NCI-H146 treated with DMSO at 0.1 percent for 48 hours (cell line): ENCODE data around the gene HDHD5.

Source experiments
- DNase-seq: peaks from one replicate; lab custom pipeline; 2025; ENCODE audit not compliant: unreplicated experiment; lab: John Stamatoyannopoulos, UW

Gene HDHD5

DNA sequence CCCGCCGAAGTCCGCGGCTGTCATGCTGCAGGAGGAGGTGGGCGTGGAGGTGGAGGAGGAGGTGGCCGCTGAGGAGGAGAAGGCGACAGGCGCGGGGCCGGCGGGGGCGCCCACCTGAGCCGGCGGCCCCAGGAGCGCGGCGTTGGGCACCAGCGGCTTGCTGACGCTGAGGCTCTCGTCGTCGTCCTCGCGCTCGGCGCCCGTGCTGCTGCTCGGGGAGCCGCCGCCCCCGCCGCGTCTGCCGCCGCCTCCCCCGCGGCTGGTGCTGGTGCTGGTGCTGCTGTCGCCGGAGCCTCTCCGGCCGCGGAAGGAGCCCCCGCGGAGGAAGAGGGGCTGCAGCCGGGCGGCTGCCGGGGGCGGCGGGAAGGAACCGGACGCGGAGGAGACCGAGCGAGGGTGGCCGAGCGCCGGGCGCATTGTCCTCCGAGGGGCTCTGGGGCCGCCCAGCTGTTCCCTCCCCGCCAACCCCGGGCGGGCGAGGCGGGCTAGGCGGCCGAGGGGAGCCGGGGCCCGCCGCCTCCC is 38.3 kb downstream of the HDHD5 start:
- peak; percentile 17 for DNase-seq

DNA sequence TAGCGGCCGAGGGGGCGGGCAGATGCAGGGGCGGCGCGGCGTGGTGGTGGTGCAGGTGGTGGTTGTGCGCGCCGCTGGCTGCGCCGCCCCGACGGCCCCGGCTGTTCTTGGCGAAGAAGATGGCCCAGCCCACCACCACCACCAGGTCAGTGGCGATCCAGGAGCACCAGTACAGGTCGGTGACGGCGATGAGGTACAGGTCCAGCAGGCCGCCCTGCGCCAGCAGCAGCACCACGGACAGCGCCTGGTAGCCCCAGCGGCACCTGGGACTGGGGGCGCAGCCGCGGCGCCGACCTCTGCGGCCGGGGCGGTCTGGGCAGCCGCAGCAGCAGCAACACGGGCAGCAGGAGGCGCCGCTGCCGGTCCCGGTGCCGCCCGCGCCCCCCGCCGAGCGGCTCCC is 38.8 kb downstream of the HDHD5 start:
- DNase-seq = no peak

DNA sequence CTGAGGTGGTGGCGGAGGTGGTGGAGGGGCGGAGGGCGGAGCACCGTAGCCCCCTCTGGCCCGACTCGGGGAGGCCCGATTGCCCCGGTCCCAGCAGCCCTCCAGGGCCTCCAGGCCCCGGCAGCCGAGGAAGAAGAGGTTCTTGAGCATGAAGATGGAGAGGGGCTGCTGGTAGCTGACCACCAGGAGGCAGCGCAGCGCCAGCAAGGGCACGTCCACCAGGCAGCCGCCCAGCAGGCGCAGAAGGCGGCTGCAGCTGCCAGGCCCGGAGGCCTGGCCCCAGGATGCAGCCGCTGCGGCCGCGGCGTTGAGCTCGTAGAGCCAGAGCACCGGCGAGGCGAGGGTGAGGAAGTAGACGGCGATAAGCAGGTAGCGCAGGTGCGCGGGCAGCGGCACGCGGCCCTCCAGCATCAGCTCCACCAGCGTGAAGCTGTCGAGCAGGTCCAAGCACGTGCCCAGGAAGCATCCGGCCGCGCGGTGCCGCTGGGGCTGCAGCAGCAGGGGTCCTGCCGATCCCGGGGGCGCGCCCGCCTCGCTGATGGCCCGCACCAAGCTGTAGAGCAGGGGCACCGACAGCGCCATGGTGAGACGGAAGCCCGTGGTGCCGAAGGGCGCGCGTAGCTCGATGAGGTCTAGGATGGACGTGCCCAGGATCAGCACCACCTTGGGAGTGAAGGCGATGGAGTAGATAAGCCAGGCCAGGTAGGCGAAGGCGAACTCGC is 39.4 kb downstream of the HDHD5 start:
- DNase-seq = no peak

DNA sequence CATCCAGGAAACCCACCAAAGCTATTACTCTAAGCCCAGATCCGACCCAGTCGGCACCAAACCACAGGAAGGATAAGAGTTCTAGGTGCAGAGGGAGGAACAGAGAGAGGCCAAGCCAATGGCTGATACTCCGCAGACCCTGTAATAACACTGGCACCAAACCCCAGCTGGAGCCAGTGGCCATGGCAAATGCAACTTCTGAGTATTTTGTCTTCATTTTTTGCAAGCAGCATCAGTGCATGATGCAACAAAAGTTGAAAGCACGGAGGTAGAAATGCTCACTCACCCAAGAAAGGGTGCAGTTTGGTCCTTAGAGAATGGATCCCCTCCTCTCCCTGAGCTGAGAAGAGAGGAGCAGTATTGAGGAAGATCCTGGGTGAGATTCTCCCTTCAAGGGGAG is 40.7 kb downstream of the HDHD5 start:
- DNase-seq = no peak

DNA sequence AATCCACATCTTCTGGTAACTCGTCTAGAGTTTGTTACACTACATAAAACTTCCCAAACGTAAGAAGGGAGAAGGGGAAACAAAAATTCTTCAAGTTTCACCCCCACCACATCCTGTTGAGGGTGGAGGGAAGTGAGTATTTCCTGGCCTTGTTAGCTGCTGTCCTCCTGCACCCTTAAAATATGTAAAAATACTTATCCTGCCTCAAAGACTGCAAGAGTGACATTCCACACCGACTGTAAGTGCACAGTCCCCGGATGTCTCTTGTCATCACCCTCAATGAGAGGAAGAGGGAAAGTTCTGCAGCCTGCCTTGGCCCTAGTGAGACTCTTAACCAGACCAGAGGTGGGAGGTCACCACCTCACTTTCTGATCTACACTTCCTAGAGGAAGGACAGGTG is 41.2 kb downstream of the HDHD5 start:
- DNase-seq = no peak

DNA sequence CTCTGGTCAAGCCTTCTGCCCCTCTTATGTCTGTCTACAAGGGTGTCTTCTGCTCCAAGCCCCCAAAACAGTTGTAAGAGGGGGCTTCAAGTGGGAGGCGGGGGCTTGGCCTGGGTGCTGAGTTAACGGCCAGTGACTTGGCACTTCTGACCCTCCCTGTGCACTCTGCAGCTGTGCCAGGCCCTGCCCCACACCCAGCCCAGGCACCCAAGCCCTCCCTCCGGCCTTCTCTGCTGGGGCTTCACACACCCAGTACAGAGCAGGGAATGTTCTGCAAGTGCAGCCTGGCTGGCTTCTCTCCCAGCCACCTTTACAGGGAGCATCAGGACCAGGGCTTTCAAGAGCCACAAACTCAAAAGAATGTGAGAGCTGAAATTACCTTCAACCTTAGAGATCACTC is 41.7 kb downstream of the HDHD5 start:
- DNase-seq = no peak

DNA sequence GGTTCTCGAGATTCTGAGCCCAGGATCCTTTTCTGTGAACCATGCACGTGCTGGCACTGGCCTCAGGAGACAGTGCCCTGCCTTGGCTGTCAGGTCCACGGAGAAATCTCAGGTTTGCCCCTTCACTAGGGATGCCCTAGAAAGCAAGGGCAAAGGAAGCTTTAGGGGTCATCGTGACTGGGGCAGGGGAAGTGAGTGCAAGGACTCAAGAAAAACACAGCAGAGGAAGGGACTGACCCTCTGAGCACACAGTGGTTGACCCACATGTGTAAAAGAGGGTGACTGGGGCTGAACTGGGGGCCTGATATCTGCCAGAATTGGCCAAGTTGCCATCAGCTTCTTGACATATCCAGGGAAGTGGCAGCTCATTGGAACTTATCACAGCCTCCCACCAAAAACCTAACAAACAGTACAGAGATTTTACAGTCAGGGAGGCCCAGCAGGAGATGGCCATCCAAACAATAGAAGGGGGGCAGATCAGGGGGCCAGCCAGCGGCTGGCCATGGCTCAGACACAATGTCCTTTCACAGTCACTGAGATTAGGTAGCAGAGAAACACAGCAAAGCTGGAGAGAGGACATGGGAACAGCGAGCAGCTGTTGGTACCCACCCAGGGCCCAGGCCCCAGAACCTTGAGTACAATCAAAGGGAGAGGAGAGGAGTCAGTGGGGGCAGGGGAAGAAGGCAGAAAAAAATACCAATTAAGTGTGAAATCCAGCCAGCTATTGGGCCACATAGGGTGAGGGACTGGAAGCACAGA is 42.3 kb downstream of the HDHD5 start:
- no peak for DNase-seq

DNA sequence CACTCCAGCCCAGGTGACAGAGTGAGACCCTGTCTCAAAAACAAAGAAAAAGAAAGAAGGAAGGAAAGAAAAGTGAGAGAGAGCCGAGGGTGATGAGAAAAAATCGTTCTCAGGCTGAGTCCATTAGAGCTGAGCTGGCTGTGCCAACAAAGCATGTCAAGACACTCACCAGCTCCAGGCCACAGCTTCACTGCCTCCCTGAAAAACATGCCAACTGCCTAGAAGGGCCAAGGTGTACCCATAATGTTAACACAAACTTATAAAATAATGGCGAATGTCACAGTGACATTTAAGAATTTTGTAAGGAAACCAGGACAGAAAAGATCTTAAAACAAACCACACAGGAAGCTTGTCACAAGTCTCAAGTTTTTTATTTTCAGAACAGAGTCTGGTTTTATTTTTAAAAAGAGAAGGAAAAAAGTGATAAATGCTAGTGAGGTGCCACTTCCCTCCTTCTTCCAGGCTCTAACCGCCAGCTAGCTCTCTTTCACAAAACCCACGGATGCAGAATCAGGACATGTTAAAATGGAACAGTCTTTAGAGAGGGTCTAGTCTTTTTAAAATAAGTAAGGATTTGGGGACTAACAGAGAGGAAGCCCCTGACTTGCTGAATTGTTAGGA is 43.0 kb downstream of the HDHD5 start:
- no peak for DNase-seq

DNA sequence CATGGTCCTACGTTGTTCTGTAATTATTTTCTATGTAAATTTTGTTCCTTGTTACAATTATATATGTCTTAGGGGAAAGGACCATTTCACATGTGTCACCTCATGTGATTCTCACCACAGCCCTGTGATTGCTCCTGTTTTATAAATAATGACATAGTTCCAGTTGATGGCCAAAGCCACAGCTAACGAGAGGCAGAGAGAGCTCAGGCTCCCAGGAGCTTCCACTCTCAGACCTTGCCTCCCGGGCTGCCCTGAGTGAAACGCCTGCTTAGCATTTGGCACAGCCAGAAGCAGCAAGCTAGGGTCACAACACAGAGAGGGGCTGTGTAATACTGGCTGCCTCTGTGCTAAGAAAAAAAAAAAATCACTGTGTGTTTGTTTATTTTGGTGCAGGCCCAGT is 43.8 kb downstream of the HDHD5 start:
- DNase-seq = no peak

DNA sequence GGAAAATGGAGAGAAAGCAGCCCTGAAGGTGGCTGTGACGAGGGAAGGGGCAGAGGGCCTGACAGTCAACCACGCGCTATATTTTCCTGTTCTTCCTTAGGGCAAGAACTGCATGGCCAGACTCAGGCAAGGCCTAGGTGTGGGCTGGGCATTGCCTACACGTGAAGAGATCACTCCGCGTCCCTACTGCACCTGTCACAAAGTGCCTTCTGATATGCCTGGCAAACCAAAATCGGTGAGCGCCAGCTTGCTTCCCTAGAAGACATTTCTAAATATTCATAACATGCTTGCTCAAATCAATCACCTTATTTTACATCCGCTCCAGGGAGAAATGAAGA is 44.2 kb downstream of the HDHD5 start:
- no peak for DNase-seq

DNA sequence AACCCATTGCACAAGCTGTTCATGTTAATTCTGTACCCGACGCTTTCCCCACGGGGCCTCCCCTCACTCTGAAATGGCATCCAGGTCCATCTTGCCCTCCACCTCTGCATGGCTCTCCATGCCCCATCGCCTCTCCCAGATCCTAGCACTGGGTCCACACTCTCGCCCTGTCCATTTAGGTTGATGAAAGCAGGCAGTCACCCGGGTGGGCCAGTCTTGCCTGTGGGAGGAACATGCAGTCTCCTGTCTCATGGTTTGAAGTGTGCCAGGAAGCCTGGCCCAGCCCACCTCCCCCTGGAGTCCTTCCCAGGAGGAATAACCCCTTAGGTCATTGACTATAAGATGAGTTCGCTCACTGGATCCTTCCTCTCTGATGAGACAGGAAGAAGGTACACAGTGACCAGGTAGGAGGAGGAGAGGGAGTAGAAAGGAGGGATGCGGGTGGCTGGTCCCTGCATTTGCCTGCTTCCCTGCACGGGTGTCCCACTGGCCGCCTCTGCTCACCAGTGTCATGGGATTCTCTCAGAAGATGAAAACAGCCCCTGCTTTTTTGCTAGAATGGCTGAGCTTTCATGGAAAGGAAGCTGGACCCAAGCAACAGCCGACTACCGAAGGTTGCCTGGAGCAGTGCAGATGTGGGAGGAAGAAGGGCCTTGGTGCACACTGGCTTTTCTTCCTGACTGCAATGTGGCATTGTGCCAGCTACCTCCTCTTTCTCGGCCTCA is 44.7 kb downstream of the HDHD5 start:
- DNase-seq = no peak

DNA sequence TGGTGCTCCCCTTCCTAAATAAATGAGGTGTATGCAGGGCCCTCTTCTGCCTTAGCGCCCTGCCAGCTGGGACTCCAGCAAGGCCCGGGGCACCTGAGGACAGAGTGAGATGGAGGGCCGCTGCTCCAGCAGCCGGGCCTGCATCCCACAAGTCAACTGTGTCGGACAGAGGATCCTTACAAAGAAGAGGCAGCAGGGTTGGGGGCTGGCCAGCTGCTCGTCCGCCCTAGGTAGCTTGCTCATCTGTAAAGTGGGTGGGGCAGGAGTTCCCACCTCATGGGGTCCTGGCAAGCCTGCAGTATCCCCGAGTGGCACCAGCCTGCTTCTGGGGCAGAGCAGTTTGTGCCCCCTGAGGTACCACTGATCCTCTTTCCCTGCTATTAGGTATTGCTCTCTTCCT is 45.5 kb downstream of the HDHD5 start:
- DNase-seq = no peak

DNA sequence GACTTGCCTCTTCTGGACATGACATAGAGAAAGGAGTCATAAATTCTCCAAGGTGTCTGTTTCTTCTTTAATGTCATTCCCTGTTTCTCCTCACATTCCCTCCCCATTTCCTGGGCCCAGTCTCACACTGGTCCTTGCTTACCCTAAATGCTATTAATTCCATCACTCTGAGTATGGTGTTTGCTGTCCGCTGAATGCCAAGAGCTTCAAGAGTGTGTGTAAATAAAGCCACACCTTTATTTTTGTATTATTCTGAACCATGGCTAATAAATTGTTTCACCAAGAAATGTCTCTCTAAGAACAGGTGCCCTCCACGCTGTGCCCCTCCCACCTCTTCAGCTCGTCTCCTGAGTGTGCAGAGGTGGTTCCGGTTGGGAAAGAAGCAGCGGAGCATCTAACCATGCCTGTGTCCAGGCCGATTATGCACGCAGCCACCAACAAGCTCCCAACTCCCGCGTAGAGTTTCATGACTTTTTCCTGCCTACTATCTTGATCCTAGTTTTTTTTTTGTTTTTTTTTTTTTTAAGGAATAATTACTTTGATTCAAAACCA is 46.5 kb downstream of the HDHD5 start:
- DNase-seq = no peak

DNA sequence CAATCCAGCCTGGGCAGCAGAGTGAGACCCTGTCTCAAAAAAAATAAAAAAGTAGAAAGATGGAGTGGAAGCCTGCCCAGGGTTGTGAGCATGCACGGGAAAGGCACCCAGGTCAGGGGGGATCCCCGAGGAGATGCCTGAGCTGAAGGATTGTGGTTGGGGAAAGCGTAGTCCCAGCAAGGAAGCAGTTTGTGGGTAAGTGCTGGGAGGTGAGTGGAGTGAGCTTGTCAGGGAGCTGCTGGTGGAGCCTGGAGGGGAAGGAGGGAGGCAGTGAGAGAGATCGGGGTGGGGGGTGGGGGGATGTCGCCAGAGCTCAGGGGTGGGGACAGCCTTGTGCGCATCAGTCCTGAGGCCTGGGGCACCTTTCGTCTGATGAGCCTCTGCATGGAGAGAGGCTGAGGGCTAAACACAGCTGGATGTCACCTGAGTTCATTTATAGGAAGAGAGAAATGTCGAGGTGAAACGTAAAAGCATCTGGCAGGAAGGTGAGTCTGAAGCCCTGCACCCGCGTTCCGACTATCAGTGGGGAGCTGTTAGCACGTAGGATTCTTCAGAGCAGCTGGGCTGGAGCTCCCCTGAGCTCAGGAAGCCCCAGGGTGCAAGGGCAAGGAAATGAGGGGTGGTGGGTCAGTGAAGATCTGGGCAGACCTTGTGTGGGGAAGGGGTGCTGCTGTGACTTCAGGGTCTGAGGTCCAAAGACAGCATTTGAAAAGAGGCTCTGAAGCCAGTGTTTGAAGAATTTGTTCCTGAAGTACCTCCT is 48.1 kb downstream of the HDHD5 start:
- no peak for DNase-seq

DNA sequence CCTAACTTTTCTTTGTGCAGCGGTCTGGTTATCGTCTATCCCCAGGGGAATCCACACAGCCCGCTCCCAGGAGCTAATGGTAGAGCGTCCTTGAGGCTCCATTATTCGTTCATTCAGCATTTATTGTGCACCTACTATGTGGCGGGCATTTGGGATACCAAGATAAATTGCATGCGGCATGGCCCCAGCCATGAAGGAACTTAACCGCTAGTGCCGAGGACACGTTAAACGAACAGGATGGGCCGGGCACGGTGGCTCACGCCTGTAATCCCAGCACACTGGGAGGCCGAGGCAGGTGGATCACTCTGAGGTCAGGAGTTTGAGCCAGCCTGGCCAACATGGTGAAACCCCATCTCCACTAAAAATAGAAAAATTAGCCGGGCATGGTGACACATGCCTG is 49.1 kb downstream of the HDHD5 start:
- DNase-seq = no peak

DNA sequence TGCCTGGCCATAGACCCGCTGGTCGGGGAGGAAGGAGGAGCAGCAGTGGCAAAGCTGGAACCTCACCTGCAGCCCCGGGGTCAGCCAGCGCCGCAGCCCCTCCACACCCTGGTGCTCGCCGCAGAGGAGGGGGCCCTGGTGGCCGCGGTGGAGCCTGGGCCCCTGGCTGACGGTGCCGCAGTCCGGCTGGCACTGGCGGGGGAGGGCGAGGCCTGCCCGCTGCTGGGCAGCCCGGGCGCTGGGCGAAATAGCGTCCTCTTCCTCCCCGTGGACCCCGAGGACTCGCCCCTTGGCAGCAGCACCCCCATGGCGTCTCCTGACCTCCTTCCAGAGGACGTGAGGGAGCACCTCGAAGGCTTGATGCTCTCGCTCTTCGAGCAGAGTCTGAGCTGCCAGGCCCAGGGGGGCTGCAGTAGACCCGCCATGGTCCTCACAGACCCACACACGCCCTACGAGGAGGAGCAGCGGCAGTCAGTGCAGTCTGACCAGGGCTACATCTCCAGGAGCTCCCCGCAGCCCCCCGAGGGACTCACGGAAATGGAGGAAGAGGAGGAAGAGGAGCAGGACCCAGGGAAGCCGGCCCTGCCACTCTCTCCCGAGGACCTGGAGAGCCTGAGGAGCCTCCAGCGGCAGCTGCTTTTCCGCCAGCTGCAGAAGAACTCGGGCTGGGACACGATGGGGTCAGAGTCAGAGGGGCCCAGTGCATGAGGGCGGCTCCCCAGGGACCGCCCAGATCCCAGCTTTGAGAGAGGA is 49.8 kb downstream of the HDHD5 start:
- DNase-seq = no peak

DNA sequence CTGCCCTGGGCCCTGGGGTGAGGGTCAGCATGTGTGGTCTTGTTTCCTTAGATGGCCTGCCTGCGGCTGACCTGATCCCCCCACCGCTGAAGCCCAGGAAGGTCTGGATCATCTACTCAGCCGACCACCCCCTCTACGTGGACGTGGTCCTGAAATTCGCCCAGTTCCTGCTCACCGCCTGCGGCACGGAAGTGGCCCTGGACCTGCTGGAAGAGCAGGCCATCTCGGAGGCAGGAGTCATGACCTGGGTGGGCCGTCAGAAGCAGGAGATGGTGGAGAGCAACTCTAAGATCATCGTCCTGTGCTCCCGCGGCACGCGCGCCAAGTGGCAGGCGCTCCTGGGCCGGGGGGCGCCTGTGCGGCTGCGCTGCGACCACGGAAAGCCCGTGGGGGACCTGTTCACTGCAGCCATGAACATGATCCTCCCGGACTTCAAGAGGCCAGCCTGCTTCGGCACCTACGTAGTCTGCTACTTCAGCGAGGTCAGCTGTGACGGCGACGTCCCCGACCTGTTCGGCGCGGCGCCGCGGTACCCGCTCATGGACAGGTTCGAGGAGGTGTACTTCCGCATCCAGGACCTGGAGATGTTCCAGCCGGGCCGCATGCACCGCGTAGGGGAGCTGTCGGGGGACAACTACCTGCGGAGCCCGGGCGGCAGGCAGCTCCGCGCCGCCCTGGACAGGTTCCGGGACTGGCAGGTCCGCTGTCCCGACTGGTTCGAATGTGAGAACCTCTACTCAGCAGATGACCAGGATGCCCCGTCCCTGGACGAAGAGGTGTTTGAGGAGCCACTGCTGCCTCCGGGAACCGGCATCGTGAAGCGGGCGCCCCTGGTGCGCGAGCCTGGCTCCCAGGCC is 50.6 kb downstream of the HDHD5 start:
- no peak for DNase-seq

DNA sequence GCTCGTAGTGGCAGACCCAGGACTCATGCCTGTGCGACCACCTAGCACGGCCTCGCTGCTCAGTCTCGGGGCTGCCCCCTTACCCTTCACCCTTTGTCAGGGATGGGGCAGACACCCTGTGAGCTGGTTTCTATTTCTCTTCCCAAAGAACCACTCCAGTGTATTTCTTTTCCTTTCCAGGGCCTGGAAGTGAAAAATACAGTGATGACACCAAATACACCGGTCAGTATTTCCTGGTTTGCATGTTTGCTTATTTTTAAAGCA is 51.6 kb downstream of the HDHD5 start:
- no peak for DNase-seq
